ENCODE results near the gene ERCC3.

DNA sequence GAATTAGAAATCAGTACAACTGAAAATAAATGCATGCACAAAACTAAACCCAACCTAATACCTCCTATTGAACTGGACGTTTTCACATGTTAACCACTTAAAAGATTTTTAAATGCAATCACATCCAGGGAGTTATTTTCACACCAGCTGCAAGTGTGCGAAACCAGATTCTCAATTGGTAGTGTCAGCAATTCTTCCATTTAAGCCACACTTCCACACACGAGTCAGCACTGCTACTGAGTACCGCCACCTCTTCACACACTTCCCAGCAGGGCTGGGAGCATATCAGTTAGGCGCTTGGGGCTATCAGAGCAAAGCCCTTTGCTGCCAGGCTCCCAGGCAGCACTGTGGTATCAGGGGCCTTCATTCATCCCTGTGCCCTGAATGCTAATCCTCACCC lies 14.2 kb downstream of the ERCC3 start:
- no peak for TF ChIP-seq POLR2A (IDR thresholded peaks at IDR 0.05)
- TF ChIP-seq, protein P1, sequence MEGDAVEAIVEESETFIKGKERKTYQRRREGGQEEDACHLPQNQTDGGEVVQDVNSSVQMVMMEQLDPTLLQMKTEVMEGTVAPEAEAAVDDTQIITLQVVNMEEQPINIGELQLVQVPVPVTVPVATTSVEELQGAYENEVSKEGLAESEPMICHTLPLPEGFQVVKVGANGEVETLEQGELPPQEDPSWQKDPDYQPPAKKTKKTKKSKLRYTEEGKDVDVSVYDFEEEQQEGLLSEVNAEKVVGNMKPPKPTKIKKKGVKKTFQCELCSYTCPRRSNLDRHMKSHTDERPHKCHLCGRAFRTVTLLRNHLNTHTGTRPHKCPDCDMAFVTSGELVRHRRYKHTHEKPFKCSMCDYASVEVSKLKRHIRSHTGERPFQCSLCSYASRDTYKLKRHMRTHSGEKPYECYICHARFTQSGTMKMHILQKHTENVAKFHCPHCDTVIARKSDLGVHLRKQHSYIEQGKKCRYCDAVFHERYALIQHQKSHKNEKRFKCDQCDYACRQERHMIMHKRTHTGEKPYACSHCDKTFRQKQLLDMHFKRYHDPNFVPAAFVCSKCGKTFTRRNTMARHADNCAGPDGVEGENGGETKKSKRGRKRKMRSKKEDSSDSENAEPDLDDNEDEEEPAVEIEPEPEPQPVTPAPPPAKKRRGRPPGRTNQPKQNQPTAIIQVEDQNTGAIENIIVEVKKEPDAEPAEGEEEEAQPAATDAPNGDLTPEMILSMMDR (IDR thresholded peaks at IDR 0.05), result no peak
